ENCODE measurements around the gene CTIF.

Gene CTIF

GRCh38 chr18:48645427-48646002 lies 106.7 kb downstream of the CTIF start:
- TF ChIP-seq, protein P1, sequence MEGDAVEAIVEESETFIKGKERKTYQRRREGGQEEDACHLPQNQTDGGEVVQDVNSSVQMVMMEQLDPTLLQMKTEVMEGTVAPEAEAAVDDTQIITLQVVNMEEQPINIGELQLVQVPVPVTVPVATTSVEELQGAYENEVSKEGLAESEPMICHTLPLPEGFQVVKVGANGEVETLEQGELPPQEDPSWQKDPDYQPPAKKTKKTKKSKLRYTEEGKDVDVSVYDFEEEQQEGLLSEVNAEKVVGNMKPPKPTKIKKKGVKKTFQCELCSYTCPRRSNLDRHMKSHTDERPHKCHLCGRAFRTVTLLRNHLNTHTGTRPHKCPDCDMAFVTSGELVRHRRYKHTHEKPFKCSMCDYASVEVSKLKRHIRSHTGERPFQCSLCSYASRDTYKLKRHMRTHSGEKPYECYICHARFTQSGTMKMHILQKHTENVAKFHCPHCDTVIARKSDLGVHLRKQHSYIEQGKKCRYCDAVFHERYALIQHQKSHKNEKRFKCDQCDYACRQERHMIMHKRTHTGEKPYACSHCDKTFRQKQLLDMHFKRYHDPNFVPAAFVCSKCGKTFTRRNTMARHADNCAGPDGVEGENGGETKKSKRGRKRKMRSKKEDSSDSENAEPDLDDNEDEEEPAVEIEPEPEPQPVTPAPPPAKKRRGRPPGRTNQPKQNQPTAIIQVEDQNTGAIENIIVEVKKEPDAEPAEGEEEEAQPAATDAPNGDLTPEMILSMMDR (IDR thresholded peaks at IDR 0.05) = no peak

- TF ChIP-seq, protein P1 (IDR thresholded peaks at IDR 0.05) = no peak
These were observed 108.1 kb downstream of the CTIF start for GRCh38 chr18:48646976-48647375.

DNA sequence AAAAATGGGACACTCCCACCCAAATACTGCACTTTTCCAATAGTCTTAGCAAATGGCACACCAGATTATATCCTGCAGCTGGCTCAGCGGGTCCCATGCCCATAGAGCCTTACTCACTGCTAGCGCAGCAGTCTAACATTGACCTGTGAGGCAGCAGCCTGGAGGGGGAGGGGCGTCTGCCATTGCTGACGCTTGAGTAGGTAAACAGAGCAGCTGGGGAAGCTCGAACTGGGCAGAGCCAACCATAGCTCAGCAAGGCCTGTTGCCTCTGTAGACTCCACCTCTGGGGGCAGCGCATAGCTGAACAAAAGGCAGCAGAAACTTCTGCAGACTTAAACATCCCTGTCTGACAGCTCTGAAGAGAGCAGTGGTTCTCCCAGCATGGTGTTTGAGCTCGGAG lies 110.4 kb downstream of the CTIF start:
- TF ChIP-seq, protein P1 (IDR thresholded peaks at IDR 0.05) = no peak

DNA sequence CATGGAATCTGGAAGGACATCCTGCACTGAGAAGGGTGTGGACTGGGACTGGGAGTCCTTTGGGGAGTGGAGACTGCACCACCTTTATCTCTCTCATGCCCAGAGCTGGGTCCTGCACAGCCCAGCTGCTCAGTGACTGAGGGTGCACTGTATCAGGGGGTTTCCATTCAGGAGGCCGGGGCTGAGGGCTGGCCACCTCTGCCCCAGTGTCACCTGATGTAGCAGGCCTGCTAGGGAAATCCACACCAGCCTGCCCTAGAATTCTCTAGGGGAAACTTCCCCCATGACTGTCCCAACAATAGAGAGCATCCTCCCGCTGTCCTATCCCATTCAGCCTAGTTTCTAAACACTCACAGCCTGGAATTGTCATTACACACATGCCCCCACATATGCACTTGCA lies 116.7 kb downstream of the CTIF start:
- TF ChIP-seq, protein P1 (IDR thresholded peaks at IDR 0.05) = no peak

DNA sequence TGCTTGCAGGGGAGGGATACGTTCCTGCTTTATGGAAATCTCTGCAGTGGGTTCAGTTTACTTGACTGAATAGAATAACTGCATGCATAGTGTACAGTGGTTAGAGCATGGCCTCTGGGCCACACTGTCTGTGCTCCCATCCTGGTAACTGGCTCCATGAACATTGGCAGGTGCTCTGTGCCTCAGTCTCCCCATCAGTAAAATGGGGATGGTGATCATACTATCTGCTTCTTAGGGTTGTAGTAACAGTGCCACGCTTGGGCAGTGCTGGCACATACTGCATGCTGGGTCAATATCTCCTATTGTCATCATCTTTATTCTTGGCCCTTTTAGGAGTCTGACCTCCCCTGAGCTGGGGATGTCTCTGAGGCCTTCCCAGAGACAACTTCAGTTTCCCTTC lies 117.3 kb downstream of the CTIF start:
- TF ChIP-seq, protein P1 (IDR thresholded peaks at IDR 0.05) = no peak

GRCh38 chr18:48656582-48656981 lies 117.8 kb downstream of the CTIF start:
- TF ChIP-seq, protein P1 (IDR thresholded peaks at IDR 0.05) = no peak

- TF ChIP-seq, protein P1 (IDR thresholded peaks at IDR 0.05) = no peak
These were observed 118.8 kb downstream of the CTIF start for GRCh38 chr18:48657447-48658120.

All from LNCAP (cell line).